K562 (cell line): Measurements from ENCODE around the gene POLR2L. TPM values are rescaled to one million over a fixed set of nuclear protein-coding genes. Genes with fewer than 3 reads are reported as not detected.

Experiments
- ATAC-seq: fragments of 200-7000 bp; cut with Tn5 transposase; 3 replicates; pipeline ENCODE4 v1.9.1; 2020; ENCODE audit warnings: moderate library complexity
- BruUV-seq: library from RNA; stranded (reverse); fragments of 400-500 nt; replicated peaks from 2 replicates; lab custom pipeline; 2021; lab: Mats Ljungman, UMichigan
- CTCF ChIA-PET: fragments of 300-600 bp; formaldehyde crosslinking; extraction: SDS; loops from one replicate; lab custom pipeline; 2021; ENCODE audit warnings: low intra/inter-chr PET ratio; lab: Yijun Ruan, JAX
- POLR2A ChIA-PET: fragments of 300-600, 350-650 bp; sonication (Branson Sonifier 250); formaldehyde crosslinking; extraction: SDS; loops from one replicate; lab custom pipeline; 2021; ENCODE audit warnings: antibody characterized with exemption, inconsistent platforms; lab: Yijun Ruan, JAX
- DNase-seq, 4 experiments: peaks; one replicate each; pipeline versions ENCODE4 v3.0.0 to v3.0.0-alpha.2; 2011 to 2018; ENCODE audit warnings: low spot score in 3 of 4, mixed read lengths in 3 of 4; ENCODE audit errors: extremely low read depth in 1 of 4
- FAIRE-seq: peaks from 2 replicates; lab custom pipeline; 2011; peaks lifted over from hg19 to GRCh38; lab: Jason Lieb, UNC
- H2AFZ ChIP-seq: 2 replicates; pipeline ENCODE4 v1.6.0; 2011; ENCODE audit warnings: low read depth, low read length, control low read depth, inconsistent platforms
- H3K27ac ChIP-seq: fragments of 200-600 bp; 3 replicates; pipeline ENCODE4 v1.8.0; 2011; ENCODE audit warnings: low read depth, mild to moderate bottlenecking, control low read depth, inconsistent platforms, low read length, moderate library complexity, mixed read lengths; ENCODE audit errors: extremely low read depth
- H3K27me3 ChIP-seq, 2 experiments: fragments of 300-600 bp in 1 of 2; 2 replicates in 1 of 2; 3 replicates in 1 of 2; pipeline versions ENCODE4 v1.6.0 to v1.8.0; 2011; ENCODE audit warnings: inconsistent platforms in 2 of 2, low read length in 2 of 2, mild to moderate bottlenecking in 1 of 2, mixed read lengths in 1 of 2, moderate library complexity in 1 of 2; ENCODE audit not compliant: control insufficient read depth in 2 of 2, insufficient read depth in 2 of 2
- H3K36me3 ChIP-seq: fragments of 300-600 bp; 3 replicates; pipeline ENCODE4 v1.8.0; 2011; ENCODE audit warnings: mild to moderate bottlenecking, low read length, inconsistent platforms; ENCODE audit not compliant: control insufficient read depth, insufficient read depth
- H3K4me1 ChIP-seq, 2 experiments: fragments of 200-600 bp in 1 of 2; replicated peaks in 1 of 2; 2 replicates in 1 of 2; 3 replicates in 1 of 2; pipeline versions ENCODE4 v1.5.1 to v1.8.0; 2011; ENCODE audit warnings: inconsistent platforms in 2 of 2, low read length in 2 of 2, mild to moderate bottlenecking in 1 of 2, mixed read lengths in 1 of 2, moderate library complexity in 1 of 2; ENCODE audit not compliant: control insufficient read depth in 2 of 2, insufficient read depth in 2 of 2
- H3K4me2 ChIP-seq: 2 replicates; pipeline ENCODE4 v1.6.1; 2011; ENCODE audit warnings: low read length, control low read depth, inconsistent platforms, mixed read lengths; ENCODE audit not compliant: insufficient read depth
- H3K4me3 ChIP-seq: fragments of 200-600 bp; sonication (generic), shearing (Covaris generic); 2 replicates; pipeline ENCODE4 v1.5.1; 2016; ENCODE audit warnings: control low read depth, inconsistent platforms
- H3K79me2 ChIP-seq: fragments of 200-600 bp; 3 replicates; pipeline ENCODE4 v1.8.0; 2011; ENCODE audit warnings: low read length, inconsistent platforms; ENCODE audit not compliant: control insufficient read depth, insufficient read depth
- H3K9ac ChIP-seq, 2 experiments: 2 replicates each; pipeline versions ENCODE4 v1.6.0 to v1.6.1; 2011; ENCODE audit warnings: low read depth in 2 of 2, low read length in 2 of 2, control low read depth in 1 of 2, inconsistent platforms in 1 of 2, mild to moderate bottlenecking in 1 of 2, mixed read lengths in 1 of 2; ENCODE audit not compliant: insufficient read depth in 1 of 2
- H3K9me1 ChIP-seq: one replicate; pipeline ENCODE4 v1.6.0; 2011; ENCODE audit warnings: inconsistent platforms, mild to moderate bottlenecking, low read length, moderate library complexity; ENCODE audit not compliant: control insufficient read depth, insufficient read depth
- H3K9me3 ChIP-seq: replicated peaks from 2 replicates; pipeline ENCODE4 v1.5.1; 2011; ENCODE audit warnings: low read depth, low read length, inconsistent platforms; ENCODE audit not compliant: control insufficient read depth, insufficient read depth
- H4K20me1 ChIP-seq: replicated peaks from 2 replicates; pipeline ENCODE4 v1.6.1; 2011; ENCODE audit warnings: low read length, inconsistent platforms, mixed read lengths; ENCODE audit not compliant: control insufficient read depth, insufficient read depth
- CAMTA2 ChIP-seq: fragments of 250-450 bp; sonication (Bioruptor Pico); conservative IDR thresholded peaks from 2 replicates; pipeline ENCODE4 v1.5.1; 2022
- EP400 ChIP-seq: fragments of 450-650 bp; IDR thresholded peaks from 2 replicates; pipeline ENCODE4 v1.6.1; 2017; ENCODE audit warnings: antibody characterized with exemption, mild to moderate bottlenecking, moderate library complexity
- ETS1 ChIP-seq: conservative IDR thresholded peaks from 2 replicates; pipeline ENCODE4 v1.6.1; 2011; ENCODE audit warnings: low read depth, mild to moderate bottlenecking, low read length; ENCODE audit not compliant: control insufficient read depth
- HINFP ChIP-seq: fragments of 450-650 bp; conservative IDR thresholded peaks from 2 replicates; pipeline ENCODE4 v1.6.1; 2016; ENCODE audit warnings: missing genetic modification characterization, low read depth, mild to moderate bottlenecking, control low read depth, missing compliant biosample characterization
- HNRNPLL ChIP-seq: fragments of 200-400 bp; formaldehyde crosslinking; IDR thresholded peaks from 2 replicates; pipeline ENCODE4 v1.6.1; 2017; ENCODE audit warnings: low read length, low read depth, mild to moderate bottlenecking; ENCODE audit not compliant: poor library complexity, severe bottlenecking
- MTA2 ChIP-seq: fragments of 450-650 bp; IDR thresholded peaks from 2 replicates; pipeline ENCODE4 v1.6.1; 2016; ENCODE audit warnings: low read depth
- MTA3 ChIP-seq: fragments of 450-650 bp; formaldehyde crosslinking; IDR thresholded peaks from 2 replicates; pipeline ENCODE4 v1.6.1; 2017; ENCODE audit warnings: mild to moderate bottlenecking, borderline replicate concordance
- POLR2G ChIP-seq: fragments of 200-400 bp; formaldehyde crosslinking; IDR thresholded peaks from 2 replicates; pipeline ENCODE4 v1.6.1; 2017; ENCODE audit warnings: low read depth, mild to moderate bottlenecking, antibody characterized with exemption, low read length, moderate library complexity
- RAD51 ChIP-seq: fragments of 450-650 bp; IDR thresholded peaks from 2 replicates; pipeline ENCODE4 v1.7.1; 2016; ENCODE audit warnings: low read depth, mild to moderate bottlenecking, borderline replicate concordance
- SRSF7 ChIP-seq: fragments of 200-400 bp; formaldehyde crosslinking; optimal IDR thresholded peaks from 2 replicates; pipeline ENCODE3; 2017; ENCODE audit warnings: mild to moderate bottlenecking, low read depth, low read length
- ZNF354B ChIP-seq: fragments of 250-450 bp; sonication (Bioruptor Pico); IDR thresholded peaks from 2 replicates; pipeline ENCODE4 v1.4.0; 2020
- ZNF583 ChIP-seq: fragments of 250-450 bp; sonication (Bioruptor Pico); IDR thresholded peaks from 2 replicates; pipeline ENCODE4 v1.4.0; 2020
- ZNF75A ChIP-seq: fragments of 450-650 bp; formaldehyde crosslinking; IDR thresholded peaks from 2 replicates; pipeline ENCODE4 v1.4.0; 2020; ENCODE audit warnings: mild to moderate bottlenecking
- ZNF79 ChIP-seq: fragments of 250-450 bp; sonication (Bioruptor Pico); IDR thresholded peaks from 2 replicates; pipeline ENCODE4 v1.4.0; 2020; ENCODE audit warnings: low read depth, mild to moderate bottlenecking, moderate library complexity
- WGBS: fragments of 100-300 bp; shearing (Covaris generic); methylation state at CpG from one replicate; pipeline ENCODE4 v1.1.6; 2016; ENCODE audit warnings: low coverage, mixed read lengths; ENCODE audit not compliant: insufficient coverage; ENCODE audit errors: missing lambda C conversion rate; 5-methylcytosine and 5-hydroxymethylcytosine counted together
- in situ Hi-C: fragments of 300-500 bp; cut with MboI; formaldehyde crosslinking; loops from 4 replicates; pipeline ENCODE4 v1.15.0; 2018; ENCODE audit warnings: inconsistent platforms, mixed read lengths
- intact Hi-C: fragments of 100-400 bp; cut with micrococcal nuclease; formaldehyde crosslinking; loops from 2 replicates; pipeline ENCODE4 v1.14.2; 2022
- polyA plus RNA-seq, 8 experiments: library from polyadenylated mRNA; depleted of rRNA in 4 of 8; stranded (reverse) in 5 of 8; unstranded in 3 of 8; fragments of >200 nt; fragmentation: Nextera tagmentation in 2 of 8; fragmentation: Illumina TruSeq in 1 of 8; extraction: Ambion mirVana in 2 of 8; extraction: Trizol in 1 of 8; gene quantifications; 2 replicates each; pipeline versions ENCODE4 v1.2.1 to v1.2.3, GENCODE V29; 2011 to 2014; ENCODE audit warnings: inconsistent platforms in 1 of 8, missing spikeins in 1 of 8
- total RNA-seq, 7 experiments: library from RNA; depleted of rRNA in 6 of 7; stranded (reverse); fragments of >200 nt in 6 of 7; fragmentation: Illumina TruSeq in 2 of 7; extraction: Trizol in 2 of 7; gene quantifications; 2 replicates each; pipeline versions ENCODE4 v1.2.1 to v1.2.3, GENCODE V29; 2011 to 2021; ENCODE audit warnings: low replicate concordance in 1 of 7

Gene POLR2L
- total and polyA plus RNA-seq, 9 of the 15 experiments (the other 6 are each of a cell fraction or from before 2014, with no cell fraction given) = 38.3 to 688 (median 108) TPM

GRCh38 chr11:858762-859339, 16.5 kb upstream of the POLR2L start:
- CTCF ChIA-PET = no interaction called here
- no peak for FAIRE-seq

More at GRCh38 chr11:858762-859339, 16.5 kb upstream of the POLR2L start:
- Histone ChIP-seq H3K27ac (no peak overlapping the region), H3K9ac (no peak overlapping the region; a peak in 1 of 4 replicates), H3K4me1 (peaks cover 14 to 95% of the 10 kb centered on the region in 2 experiments), H3K9me1 (peaks cover 5% of the 10 kb centered on the region), H3K79me2 (no peaks in the 10 kb centered on the region), H3K27me3 (no peaks in the 10 kb centered on the region), H3K4me3 (no peak overlapping the region), H2AFZ (no peak overlapping the region), H3K9me3 (no peaks in the 10 kb centered on the region), H3K36me3 (no peaks in the 10 kb centered on the region), H3K4me2 (no peak overlapping the region), H4K20me1 (peaks cover 17% of the 10 kb centered on the region)
- BruUV-seq = no TSS peak
- TF ChIP-seq RAD51 = no peak
- TF ChIP-seq EP400 = no peak
- TF ChIP-seq ZNF79 (CRISPR knock-in tag) = no peak
- TF ChIP-seq ZNF75A (CRISPR knock-in tag) = no peak
- TF ChIP-seq ZNF583 (CRISPR knock-in tag) = no peak
- TF ChIP-seq SRSF7 = peak; percentile 57
- TF ChIP-seq MTA2 = no peak
- TF ChIP-seq HNRNPLL = peak; percentile 10
- peak; percentile 17; the same call in 1 of the 2 replicates for TF ChIP-seq POLR2G
- no peak for TF ChIP-seq CAMTA2 (CRISPR knock-in tag)
- no peak for TF ChIP-seq MTA3
- TF ChIP-seq ZNF354B = no peak
- no peak for TF ChIP-seq HINFP (tag)
- no peak for TF ChIP-seq ETS1
- DNase-seq (no peak), ATAC-seq (no peak)
- WGBS = 90% methylated on average over 2 of the region's 37 CpGs
- in situ Hi-C loops = no loop called here
- POLR2A ChIA-PET = interaction anchor here (0.7 to 1.8 kb wide), 4 partner anchors 15 to 133 kb away, joined by 3 to 13 read pairs (median 4); partner anchors contain the start of genes POLR2L and TSPAN4
- intact Hi-C loops = no loop called here
